ENCODE data around the gene SLC24A1.

- TF ChIP-seq POLR2A (IDR thresholded peaks at IDR 0.05) (no peak), CTCF (IDR thresholded peaks at IDR 0.05) (no peak)
Observed at GRCh38 chr15:65660927-65661326, 39.2 kb downstream of the SLC24A1 start.

Measured in esophagus squamous epithelium (tissue), 4 donors.